Middle frontal gyrus (tissue), 1 donor: ENCODE measurements around the gene RAB7B.

ENCODE experiments used
- DNase-seq: peaks from one replicate; pipeline ENCODE4 v3.0.0-alpha.2; 2015; ENCODE audit warnings: low spot score; ENCODE audit errors: extremely low spot score

RAB7B gene

DNA sequence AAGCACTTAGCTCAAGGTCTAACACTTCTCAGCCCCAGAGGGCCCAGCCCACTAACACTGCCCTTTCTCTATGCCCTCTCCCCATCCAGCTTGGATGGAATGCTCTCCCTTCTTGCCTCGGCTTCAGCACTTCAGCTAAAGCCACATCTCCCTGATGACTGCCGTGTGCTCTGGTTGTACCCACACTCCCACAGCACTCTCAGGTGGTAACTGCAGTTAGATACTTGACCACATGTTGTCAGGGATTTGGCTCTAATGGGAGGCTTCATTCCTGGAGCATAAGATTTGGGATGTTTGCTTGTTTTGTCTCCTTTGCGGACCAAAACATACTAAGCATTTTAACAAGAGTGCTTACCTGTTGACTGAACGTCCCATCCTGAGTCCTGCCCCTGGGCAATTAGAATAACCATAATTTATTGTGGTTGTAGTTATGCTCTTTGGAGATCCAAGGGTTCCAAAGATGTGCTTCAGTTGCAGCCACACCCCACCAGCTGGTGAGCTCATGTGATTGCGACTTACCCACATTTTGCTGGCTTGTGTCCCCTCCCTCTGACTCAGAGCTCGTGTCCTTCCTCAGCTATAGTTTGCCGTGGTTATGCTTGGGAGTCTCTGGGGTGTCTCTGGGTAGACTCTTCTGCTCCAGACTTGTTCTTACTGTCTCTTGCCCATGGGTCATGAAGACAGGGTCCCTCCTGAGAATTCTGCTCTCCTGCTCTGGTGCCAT, 52.2 kb downstream of the RAB7B start:
- DNase-seq = no peak

DNA sequence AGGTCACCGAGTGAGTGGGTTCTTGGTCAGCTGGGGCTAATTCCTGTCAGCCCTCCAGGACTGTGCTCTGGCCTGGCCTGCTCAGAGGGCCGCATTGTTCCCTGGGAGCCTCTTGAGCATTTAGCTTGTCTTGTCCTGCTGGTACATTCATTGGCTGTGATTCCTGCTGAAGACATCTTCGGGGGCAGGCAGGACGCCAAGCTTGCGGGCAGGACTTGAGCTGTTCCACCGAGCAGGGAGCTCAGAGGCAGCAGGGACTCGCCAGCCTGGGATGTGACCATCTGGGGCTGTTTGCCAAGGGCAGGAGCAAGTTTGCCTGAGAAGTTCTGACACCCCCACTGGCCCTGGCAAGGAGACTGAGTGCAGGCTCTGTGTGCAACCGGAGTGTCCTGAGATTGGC, 52.9 kb downstream of the RAB7B start:
- no peak for DNase-seq

DNA sequence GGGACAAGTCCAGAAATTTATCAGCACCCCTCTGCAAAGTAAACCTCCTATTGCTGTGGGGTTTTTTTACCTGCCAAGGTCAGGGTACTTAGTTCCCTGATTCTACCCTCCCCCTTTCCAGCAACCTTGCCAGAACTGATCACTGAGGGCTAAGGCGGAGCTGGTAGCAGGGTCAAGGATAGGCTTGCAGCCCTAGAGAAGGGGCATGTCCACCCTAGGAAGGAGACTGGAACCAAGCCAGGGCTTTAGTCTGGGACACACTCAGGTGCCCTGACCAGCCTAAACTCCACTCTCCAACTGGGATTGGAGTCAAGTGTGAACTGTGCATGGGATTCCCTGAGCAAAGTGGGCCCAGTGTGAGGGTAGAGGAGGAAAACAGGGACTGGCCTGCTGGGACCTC, 53.4 kb downstream of the RAB7B start:
- DNase-seq = no peak

DNA sequence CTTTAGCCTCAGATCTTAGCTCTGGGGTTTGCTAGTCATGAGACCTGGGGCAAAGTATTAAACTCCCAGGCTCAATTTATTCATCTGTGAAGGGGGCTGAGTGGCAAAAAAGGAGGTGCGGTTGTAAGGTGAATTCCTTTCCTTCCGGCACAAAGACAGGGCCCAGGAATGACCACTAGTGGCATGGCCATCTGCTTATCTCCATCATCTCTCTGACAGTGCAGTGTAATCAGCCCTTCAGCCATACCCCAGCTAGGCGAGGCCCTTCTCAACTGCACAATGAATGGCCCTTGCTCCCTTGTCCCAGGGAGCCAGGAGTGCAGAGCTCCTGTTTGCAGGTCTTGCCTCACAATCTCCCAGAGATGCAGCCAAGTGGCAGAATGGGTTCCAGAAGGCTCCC, 54.3 kb downstream of the RAB7B start:
- DNase-seq = no peak

DNA sequence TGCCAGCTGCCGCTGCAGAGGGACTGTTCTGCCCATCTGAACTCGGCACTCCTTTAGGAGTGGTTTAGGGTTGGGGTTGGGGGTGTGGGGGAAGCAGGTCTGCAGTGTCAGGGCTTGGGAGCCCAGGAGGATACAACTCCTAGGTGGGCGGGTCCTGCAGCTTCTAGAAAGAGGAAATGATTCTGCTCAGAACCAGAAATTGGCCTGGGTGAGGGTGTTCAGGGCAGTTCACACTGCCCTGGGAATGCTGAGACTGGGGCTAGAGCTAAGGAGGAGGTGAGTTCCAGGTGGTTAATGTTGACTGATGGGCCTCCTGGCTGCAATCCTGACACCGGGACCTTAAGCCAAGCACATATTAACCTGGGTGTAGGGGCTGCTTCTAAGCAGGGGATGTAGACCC, 55.2 kb downstream of the RAB7B start:
- no peak for DNase-seq

DNA sequence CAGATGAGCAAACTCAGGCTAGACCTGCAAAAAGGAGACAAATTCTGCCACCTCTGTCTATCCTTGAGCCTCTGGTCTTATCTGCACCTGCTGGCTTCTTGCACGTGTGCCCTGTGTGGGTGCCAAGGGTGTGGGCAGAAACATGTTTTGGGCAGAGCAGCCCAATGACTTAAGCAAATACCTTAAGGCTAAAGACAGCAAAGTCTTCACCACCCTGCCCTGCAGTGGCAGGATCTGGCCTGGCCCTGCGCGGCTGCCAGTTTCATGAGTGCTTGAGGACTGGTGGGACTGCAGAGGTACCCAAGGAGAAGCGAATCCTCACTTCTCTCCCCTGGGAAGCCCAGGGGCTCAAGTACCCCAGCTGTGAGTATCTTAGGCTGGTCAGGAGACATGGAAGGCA, 56.2 kb downstream of the RAB7B start:
- no peak for DNase-seq

DNA sequence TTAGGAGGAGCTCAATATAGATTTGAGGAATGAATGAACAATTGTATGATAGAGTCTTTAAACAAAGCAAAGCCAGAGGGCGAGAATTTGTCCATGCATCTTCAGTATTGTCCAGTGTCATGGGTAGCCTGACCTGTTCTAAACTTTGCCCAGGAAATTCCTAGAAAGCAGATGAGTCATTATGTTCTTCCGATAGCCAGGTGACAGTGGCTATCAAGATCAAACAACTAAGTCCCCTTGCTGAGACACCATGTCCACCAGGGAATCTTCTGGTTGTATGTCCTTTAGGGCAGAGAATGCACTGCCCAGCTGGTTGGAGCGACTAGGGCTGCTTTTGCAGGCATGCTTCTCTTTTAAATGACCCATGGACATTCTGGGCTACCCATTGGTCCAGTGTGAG, 58.1 kb downstream of the RAB7B start:
- no peak for DNase-seq

DNA sequence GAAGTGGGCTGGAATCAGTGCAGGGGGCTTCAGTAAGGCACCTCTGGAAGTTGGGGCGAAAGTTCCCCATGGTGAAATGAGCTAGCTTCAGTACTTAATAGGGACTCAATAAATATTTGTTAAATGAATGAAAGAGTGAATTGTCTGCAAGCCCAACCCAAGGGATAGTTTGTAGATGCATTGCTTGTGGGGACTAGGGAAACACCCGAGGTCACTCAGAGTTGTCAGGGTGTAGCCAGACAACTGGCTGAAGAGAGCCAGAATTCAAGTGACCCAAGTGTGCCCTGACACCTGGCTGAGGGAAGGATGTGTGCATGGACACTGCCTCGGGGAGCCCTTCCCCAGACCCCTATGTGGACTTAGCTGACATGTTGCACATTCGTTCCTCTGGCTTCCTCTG, 58.7 kb downstream of the RAB7B start:
- no peak for DNase-seq

DNA sequence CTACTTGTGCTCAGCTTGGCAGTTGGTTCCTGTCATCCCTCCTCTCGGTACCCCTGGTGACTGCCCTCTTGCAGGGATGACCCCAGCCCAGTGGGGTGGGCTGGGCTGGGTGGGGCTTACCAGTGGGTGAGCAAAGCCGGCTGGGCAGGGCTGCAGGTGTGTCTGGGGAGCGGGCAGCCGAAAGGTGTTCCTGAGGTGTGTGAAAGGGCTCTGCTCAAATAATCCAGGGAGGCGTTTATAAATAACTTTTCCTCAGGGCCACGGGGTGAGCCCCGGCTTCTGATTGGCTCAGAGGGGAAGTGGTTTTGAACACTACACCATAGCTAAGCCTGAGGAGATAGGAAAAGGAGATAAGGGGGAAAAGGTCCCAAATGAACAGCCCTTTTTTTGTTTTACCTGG, 60.0 kb downstream of the RAB7B start, which contains the start of gene SLC26A9:
Gene SLC26A9, minus strand, starts transcription at position 212 of the 400 bp plus-strand sequence. CDS start 7,636 bp downstream, outside the sequence.
- DNase-seq = no peak

DNA sequence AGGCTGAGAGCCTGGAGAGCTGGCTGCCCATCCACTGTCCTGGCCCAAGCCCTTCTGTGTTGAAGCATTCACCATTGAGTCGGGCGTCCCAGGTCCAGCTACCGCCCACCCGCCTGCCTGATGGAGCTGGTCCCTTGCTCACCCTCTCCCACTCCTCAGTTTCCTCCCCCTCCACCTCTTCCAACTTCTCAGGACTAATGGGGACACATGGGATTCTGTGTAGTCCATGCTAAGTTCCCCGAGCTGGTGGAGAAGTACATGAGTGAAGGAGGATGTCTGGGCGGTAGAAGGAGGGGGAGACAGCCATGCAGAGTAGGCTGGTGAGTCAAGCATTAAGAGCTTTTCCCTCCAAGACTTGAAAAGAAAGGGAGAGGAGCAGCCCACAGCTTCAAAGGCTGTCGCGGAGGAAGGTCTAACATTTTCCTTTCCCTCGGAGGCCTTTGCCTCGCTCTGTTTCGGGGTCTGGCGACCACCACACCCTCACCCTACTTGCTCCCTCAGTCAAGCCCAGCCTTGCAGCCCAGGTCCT, 60.5 kb downstream of the RAB7B start:
- no peak for DNase-seq

DNA sequence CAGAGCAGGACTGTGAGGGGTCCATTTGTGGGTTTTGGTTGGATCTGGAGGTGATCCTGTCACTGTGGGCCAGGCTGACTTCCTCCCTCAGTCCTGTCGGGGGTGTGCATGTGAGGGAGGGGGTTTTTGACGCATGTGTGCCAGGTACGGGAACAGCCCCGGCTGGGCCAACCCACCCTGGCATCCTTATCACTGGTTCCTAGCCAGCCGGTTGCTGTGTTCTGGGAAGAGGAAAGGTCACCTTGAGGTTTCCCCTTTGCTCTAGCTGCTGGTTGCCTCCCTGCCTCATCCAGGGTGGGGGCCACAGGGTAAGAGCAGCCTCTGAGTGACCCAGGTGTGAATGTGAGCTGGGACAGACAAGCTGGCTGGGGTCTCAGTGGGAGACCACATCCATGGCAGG, 62.5 kb downstream of the RAB7B start:
- DNase-seq = no peak

DNA sequence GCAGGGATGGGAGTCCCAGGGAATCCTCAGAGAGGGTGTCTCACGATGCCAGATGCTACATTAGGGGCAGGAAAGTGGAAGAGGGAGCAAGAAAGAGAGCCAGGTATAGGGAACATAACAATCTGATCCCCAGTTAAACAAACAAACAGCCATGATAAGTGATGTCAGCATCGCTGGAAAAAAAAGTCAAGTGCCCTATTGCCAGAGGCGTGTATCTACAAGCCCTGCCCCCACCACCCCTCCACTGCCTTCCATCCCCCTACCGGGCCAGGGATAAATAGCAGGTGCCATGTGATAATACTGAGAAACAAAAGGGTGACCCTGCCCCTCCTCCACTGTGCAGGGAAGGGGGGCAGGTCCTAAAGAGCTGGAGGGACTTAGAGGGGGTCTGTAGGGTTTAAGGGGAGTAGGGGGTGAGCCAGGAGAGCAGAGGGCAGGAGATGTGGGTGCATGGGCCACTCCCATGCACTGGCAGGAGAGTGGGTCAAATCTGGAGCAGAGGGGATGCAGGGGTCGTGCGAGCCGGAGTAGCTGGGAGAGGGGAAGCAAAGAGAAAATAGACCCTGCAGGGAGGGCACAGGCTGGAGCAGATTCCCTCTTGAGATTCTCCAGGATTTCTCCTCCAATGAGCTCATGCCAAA, 63.4 kb downstream of the RAB7B start:
- no peak for DNase-seq

DNA sequence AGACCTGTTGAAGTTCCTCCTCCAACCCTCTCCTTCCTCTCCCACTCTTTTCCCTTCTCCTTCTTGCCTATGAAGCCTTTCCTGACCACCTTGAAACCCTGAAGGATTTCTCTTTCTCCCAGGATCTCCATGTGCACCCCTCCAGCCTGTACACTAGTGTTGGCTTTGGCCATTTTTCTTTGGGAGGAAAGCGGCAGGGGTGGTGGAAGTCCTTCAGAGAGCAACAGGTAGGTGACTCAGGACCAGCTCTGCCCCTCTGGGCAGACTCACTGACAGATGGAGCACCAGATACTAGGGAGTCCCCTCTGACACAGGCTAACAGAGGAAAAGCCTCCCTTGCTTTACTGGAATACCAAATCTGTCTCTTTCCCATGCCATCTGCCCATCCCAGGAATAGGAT, 64.5 kb downstream of the RAB7B start:
- no peak for DNase-seq

DNA sequence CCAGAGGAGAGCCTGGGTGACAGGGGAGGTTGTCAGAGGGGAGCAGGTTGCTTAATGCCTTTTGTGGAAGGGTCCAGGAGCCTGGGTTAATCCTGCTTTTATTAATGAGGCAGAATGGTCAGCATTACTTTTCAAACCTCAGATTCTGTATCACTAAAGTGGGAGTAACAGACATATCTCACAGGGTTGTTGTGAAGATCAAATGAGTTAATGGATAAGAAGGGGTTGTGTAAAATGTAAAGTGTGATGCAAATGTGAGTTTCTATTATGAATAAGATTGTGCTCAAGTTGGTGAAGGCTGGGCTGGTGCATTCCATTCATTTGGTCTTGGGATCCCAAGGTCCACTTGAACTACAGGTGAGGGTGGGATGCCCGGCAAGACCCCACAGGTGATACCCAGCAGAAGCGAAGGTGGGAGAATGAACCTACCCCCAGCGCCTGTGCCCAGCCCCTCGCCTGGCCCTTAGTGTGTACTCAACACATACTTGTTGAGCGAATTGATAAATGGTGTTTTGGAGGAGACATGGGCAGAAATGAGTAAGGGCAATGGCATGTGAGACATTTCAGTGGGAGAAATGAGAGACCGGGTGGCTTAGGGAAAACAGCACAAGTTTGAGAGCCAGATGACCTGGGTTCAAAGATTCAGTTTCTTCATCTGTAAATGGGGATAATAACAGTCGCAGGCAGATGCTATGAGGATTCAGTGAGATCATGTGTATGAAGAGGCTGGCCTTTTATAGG, 66.2 kb downstream of the RAB7B start:
- no peak for DNase-seq

DNA sequence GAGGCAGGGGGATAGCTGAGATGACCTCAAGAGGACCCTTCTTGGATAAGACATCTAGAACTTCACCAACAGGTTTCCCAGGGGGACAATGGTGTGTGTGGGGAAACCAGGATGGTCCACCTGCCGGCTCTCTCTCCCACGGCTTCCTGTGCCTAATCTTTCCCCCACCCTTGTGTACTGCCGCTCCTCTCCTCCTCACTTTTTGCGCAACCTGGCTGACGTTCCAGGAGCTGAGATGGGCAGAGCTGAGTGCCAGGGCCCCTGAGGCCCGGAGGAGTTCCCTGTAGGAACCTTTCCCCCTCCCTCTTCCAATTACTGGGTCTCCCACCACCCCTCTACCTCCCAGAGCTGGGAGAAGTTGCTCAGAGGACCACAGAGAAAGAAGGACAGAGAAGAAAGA, 66.9 kb downstream of the RAB7B start:
- DNase-seq = no peak

DNA sequence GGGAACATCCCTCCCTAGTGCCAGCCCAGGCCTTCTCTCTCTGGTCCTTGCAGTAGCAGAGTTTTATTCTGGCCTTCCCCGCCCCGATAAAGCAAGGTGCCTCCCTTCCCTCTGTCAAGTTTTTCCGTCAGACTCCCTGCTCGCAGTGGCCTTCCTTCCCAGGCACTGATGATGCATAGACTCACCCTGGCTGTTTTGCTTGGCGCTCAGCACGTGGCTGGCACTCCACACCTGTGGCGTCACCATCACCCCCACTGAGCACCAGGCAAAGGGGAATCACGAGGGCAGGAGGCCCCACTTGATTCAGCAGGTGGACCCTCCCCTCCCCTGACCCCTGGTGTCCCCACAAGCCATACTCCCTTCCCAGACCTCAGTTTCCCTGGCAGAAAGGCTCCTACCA, 67.3 kb downstream of the RAB7B start:
- DNase-seq = no peak

DNA sequence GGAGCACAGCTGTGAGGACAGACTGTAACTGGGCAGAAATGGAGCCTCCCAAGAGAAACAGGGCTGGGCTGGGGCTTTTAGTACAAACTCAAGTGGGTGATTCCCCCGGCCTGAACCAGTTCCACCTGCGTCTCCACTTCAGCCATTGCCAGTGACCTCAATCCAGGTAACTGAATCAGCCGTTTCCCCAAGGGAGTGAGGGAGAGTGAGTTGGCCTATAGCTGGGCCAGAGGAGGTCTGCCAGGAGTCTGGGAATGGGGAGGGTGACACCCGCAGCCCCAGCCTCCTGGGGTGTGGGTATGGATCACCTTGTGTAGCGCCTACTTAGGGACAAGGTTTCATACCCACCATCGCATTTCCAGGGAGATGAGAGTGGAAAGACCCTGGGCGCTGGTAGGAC, 68.4 kb downstream of the RAB7B start:
- DNase-seq = no peak

DNA sequence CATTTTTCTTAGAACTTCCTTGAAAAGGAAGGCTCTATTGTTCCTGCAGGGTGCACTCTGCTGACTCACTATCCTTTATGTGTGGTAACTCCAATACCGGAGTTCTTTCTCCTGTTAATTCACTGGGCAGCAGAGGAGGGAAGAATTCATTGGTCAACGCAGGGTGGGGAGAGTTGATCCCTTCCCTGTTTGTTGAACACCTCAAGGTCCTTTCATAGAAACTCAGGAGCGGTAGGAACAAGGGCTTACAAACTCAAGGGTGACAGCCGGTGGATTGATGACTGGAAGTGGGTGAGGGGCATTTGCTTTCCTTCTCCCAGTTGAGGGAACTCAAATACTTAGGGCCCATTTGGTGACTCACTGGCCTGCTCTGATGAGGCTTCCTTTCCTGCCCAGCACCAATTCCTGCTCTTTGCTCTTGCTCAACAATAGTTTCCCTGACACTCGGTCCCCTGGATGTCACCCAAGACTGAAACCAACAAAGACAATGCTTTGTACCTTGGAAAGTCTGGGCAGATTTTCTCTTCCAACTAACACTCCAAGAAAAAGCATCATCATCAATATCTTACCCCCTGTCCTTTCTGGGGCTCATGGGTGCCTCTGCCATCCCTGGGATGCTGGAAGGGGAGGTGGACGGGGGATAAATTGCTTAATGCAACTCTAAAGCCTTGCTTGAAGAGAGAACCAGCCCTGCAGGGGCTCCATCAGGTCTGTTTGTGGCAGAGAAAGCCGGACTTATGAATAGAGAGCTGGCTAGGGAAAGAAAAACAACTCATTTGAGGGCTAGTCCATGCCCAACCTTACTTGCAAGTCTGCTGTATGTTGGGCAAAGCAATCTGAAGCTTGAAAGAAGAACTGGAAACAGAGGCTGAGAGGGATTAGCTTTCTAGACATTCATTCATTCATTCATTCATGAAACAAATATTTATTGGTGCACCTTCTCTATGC, 69.2 kb downstream of the RAB7B start:
- no peak for DNase-seq

DNA sequence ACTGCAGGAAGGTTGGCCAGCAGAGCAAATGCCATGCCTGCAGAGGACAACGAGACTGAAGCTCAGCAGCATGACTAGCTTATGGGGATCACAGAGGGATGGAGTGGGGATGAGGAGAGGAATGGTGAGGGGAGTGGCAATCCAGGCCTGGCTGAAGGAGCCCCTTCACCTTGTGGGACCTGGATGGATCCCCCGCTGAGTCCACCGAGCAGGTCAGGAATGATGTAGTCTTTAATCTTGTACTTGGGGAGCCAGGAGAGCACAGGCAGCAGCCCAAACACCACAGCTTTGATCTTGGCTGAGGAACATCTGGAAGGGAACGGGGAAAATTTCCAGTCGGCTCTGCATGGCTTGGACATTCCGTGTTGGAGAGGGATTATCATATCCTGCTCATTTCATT, 70.4 kb downstream of the RAB7B start:
- DNase-seq = no peak

DNA sequence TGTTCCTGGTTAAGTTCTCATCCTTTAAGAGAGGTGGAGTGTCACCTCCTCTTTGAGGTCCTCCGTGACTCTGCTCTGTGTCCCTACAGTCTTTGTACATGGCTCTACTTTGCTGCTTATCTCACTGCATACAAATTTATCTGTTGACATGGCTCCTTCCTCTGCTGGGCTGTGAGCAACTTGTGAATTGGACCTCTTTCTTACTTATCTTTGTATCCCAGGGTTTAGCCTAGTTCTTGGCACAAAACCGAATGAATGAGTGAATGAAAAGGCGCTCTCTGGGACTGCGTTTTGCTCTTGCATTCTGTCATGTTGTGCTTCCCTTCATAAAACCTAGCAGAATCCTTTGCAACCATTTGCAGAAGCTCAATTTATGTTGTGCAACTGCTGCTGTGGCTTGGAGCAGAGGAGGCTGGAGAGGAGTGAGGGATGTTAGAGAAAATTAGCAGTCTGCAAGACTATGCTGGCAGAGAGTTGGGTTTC, 72.4 kb downstream of the RAB7B start:
- no peak for DNase-seq

DNA sequence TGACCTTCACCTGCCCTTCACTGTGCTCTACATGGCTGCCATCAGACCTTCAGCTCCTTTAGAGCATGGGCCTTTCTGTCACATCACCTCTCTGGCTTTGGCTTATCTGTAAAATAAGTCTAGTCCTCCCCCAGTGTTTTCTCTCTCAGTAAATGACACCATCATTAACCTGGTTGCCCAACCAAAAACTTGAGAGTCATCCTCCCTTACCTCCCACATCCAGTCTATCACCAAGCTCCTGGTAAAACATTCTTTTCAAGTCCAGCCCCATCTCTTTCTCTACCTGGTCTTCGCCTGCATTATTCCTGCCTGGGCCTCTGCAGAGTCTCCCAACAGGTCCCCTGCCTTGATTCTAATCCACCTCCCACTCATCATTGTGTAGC, 73.0 kb downstream of the RAB7B start:
- DNase-seq = no peak
